HG03432 (cell line): ENCODE data around the gene TNKS1BP1.

Experiments used
- ATAC-seq: cut with Tn5 transposase; IDR thresholded peaks from one replicate; pipeline ENCODE4 v1.9.1; 2021; ENCODE audit warnings: mild to moderate bottlenecking, moderate library complexity; ENCODE audit not compliant: unreplicated experiment

TNKS1BP1 gene

GRCh38 chr11:57332694-57333440, 8.1 kb upstream of the TNKS1BP1 start:
- ATAC-seq = no peak

DNA sequence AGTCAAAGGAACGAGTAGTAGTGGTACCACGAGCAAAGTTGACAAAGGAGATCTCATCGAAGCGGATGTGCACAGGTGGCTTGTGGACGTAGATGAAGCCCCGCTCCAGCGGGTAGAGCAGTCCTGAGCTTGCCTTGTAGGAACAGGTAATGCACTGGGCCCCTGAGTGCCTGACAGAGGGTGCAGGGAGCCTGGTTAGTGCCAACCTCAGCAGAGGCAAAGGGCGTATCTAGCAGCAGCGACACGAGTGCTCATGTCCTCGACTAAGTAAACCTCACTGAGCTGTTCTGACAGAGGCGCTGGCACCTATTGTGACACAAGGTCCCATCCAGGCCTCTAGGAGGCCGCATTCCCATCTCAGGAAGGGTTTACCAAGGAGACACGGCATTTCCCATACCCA, 7.0 kb upstream of the TNKS1BP1 start:
- ATAC-seq = no peak

GRCh38 chr11:57330029-57330428, 5.3 kb upstream of the TNKS1BP1 start:
- no peak for ATAC-seq

- ATAC-seq = no peak
These were observed 3.0 kb upstream of the TNKS1BP1 start for GRCh38 chr11:57327721-57328120.

DNA sequence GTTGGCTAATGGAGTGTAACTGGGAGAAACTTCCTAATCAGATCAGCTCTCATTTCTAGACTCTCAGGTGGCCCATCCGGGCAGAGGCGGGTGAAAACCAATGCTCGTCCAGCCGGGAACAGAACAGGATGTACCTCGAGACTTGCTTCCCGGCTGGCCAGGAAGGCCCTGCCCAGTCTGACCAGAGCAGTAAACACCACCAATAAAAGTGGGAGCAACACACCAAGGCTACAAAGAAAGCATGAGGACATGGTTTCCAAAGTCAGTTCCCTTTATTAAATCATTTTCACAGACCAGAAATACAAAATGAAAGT, 940 bp upstream of the TNKS1BP1 start:
- no peak for ATAC-seq

DNA sequence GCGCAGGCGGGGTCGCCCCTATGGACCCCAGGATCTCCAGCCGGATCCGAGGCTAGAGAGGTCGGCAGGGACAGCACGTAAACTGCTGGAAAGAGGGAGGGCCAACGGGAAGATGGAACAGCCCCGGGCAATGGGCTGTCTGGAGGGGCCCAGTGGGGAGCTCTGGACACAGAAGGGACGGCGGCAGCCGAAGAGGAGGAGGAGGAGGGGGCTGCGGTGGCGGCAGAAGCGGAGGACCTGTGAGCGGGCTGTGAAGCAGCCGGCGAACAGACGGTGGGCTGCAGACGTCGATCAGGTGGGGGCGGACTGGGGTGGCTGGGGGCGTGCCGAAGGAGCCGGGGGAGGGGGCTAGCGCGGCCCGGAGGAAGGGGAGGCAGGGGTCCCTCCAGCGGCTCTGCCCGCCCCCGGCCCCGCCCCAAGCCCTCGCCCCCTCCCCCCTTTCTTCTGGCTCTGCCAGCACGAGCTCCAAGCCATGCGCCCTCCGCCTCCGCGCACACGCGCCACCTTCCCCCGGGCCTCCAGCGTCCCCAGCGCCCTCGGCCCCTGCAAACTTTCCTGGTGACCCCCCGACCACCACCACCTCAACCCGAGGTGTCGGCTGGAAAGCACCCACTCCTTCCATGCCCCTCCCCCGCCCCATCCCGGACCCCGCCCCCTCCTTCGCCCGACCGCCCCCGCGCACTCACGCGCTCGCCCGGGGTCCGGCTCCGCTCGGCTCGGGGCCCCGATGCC, 432 bp downstream of the TNKS1BP1 start:
- ATAC-seq = no peak

GRCh38 chr11:57323855-57324153, 948 bp downstream of the TNKS1BP1 start:
- ATAC-seq = no peak

- no peak for ATAC-seq
These were observed 1.4 kb downstream of the TNKS1BP1 start for GRCh38 chr11:57323167-57323854.

DNA sequence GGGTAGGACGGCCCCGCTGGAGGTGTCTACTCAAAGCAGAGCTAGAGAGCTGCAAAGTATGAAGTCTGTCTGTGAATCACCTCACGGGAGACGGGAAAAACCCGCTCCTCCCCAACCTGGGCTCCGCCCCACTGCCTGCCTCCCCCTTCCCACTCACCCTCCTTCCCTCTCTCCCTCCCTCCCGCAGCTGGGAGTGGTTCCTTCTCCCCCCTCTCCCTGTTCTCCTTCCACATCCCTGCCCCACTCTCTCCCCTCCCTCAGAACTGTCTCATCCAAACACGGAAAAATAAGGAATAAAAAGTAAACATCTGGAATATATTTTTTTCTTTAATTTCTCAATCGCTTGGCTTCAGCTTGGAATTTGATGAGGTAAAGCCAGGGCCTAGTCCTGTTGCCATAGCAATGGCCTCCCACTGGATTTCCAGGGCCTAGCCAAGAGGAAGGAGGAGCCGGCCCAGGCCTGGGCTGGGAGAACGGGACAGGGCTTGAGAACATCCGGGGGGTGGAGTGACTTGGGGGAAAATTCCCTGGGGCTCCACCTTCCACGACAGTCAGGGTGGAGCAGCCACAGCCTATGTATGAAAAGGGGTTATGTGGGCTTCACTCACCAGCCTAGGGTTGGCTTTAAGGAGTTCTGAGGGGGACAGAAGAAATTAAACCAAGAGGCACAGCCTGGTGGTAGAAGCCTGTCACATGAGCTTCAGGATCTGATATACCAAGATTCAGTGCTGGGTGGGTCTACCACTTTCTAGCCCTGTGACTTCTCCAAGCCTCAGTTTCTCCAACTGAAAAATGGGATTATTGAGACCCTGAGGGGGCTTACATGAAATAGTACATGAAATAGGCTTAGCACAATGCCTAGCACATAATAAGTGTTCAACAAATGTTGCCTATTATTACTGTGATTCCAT, 2.2 kb downstream of the TNKS1BP1 start:
- ATAC-seq = no peak

DNA sequence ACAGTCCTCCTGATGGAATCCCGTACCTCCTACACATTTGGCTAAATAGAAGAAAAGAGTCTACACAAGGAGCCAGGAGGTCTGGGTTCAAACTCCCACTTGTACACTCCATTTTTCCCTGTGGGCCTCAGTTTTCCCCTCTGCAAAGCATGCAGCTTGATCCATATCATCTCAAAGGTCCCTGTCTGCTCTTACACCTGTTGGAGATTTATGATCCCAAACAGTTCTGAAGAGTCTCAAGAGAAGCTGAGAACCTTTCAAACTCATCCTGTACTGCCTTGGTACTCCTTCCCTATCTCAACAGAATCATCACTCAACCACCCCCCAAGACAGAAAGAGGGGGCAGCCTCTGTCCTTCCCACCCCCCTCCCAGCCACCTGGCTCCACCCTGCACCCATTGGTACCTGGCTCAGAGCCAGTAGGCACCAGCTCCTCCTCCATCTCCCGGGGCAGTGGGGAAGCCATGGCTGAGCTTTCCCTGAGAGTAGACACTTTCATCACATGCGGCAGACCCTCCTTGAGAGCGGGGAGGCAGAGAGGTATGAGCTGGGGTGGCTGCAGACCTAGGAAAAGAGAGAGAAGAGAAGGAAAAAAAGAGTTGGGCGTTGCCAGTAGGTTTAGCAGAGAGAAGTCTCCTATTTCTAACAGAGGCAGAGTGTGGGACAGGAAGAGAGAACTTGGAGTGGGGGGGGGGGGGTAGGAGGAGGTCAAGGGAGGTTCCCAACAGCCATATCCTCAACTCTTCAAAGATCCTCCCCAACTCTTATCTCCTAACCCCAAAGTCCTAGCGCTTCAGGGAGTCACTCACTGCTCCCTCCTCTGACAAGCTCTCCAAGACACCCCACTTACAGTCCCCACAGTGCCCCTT, 3.1 kb downstream of the TNKS1BP1 start:
- ATAC-seq = no peak

GRCh38 chr11:57320719-57321387, 3.9 kb downstream of the TNKS1BP1 start:
- no peak for ATAC-seq

DNA sequence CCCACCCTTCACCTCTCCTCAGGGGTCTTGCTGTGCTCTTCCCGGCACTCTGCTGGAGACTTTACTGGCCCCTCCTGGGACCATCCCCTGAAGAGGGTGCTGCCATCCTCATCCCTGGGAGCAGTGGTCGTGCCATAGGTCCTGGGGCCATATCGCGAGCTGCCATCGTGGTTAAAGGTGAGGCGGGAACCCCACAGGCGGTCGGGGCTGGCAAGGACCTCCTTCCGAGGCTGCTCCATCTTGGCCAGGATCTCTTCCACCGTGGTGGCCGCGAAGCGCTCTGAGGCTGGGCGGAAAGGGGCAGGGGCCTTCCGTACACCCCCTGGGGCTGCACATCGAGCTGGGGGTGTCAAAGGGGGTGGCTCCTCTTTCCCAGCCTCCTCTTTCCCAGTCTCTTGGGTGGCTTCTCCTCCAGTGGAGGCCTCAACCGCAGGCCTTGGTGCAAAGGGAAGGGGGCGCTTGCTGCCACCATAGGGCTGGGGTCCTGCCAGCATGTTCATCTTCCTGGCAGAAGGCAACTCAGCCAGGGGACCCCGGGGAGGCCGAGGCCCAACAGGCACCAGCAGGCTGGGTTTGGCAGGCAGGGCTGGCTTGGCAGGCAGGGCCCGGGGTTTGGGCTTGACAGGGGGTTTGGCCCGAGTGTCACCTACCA, 4.6 kb downstream of the TNKS1BP1 start:
- no peak for ATAC-seq

GRCh38 chr11:57318178-57318577, 6.6 kb downstream of the TNKS1BP1 start:
- no peak for ATAC-seq

GRCh38 chr11:57316017-57316416, 8.7 kb downstream of the TNKS1BP1 start:
- no peak for ATAC-seq

DNA sequence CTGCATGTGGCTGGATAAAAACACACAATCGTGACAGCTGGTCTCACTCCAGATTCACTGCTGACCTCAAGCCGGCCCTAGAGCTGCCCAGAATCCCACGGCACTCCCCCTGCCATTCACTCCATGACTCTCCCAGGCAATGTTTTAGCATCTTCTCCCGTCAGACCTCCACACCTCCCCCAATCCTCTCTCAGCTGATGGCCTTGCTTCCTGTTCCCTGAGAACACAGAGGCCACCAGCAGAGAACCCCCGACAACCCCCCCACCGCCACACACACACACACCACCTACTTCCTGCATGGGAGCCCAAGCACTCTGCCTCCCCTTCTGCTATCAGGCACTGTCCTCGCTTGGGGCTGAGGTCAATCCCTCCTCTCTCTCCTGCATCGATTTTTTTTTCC, 9.3 kb downstream of the TNKS1BP1 start:
- no peak for ATAC-seq

GRCh38 chr11:57314221-57314973, 10.4 kb downstream of the TNKS1BP1 start:
- ATAC-seq = no peak

DNA sequence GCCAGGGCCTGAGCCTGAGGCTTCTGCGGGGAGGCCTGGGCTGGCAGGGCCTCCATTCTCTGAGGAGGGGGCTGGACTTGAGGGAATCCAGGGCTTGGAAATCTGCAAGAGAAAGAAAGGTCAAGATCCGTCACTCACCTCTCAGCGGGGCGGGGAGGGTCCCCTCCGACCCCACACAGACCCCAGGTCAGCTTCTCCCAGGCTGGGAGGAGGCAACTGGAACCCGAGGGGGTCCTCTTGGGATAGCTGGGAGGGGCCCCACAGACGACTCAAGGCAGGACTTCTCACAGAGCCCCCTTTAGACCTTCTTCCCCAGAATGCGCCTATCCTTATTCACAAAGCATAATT, 11.0 kb downstream of the TNKS1BP1 start:
- ATAC-seq = no peak

DNA sequence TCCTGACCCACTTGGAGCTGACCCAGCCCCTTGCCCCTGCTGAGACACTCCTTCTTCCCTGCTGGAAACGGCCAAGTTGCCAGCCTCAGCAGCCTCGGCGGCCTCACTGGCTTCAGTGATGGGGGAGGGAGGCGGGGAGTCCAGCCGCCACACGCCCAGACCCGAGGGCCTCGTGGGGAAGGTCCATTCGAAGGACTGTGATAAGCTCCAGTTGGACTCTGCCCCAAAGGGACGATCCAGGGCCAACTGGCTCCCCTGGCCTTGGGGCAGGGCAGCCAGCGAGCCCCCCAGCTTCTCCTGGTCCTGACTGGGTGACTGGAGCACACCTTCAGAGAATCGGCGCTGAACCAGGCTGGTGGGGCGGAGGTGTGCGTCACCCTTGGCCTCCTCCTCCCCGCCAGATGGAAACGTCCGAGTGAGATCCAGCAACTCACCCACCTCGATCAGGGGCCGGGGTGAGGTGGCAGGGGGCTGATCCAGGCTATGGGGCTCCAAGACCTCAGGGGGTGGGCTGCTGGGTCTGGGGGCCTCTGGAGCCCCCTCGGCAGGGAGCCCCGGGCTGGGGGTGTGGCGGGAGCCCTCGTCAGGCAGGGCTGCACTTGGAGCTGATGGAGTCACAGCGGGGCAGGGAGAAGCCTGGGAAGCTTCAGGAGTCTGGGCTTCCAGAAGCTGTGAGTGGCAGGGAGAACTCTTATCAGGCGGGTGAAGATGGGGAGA, 11.5 kb downstream of the TNKS1BP1 start:
- no peak for ATAC-seq
